Thoracic aorta (tissue), 2 donors: ENCODE data around the gene BCAT1. TPM values are rescaled to one million over a fixed set of nuclear protein-coding genes. Genes with fewer than 3 reads are reported as not detected.
"Not testable (repeated sequence)": the region's sequence is repeated elsewhere in the genome, so short reads cannot be mapped to it uniquely, and the experiment has no call there.

ENCODE experiments used
- ATAC-seq: fragments of 150-250 bp; one replicate; pipeline ENCODE4 v1.8.0; 2017; ENCODE audit warnings: low read depth; ENCODE audit not compliant: insufficient number of reproducible peaks, low FRiP score
- DNase-seq: peaks from one replicate; pipeline ENCODE4 v3.0.0-alpha.2; 2020; ENCODE audit warnings: low spot score
- H3K27ac ChIP-seq, 2 donors: fragments of 200-600 bp; sonication (generic); 1 replicate in 1 of 2; 2 replicates in 1 of 2; pipeline ENCODE4 v1.5.1; 2016; ENCODE audit warnings: mild to moderate bottlenecking in 2 of 2, moderate library complexity in 2 of 2
- H3K27me3 ChIP-seq: fragments of 200-600 bp; sonication (generic); replicated peaks from 2 replicates; pipeline ENCODE4 v1.6.0; 2016; ENCODE audit warnings: mild to moderate bottlenecking; ENCODE audit not compliant: insufficient read depth
- H3K36me3 ChIP-seq: fragments of 200-600 bp; sonication (generic); one replicate; pipeline ENCODE4 v1.5.1; 2016
- H3K4me1 ChIP-seq, 2 donors: fragments of 200-600 bp; sonication (generic); 1 replicate in 1 of 2; 2 replicates in 1 of 2; pipeline versions ENCODE4 v1.5.1 to v1.6.0; 2016; ENCODE audit warnings: low read depth in 2 of 2, mild to moderate bottlenecking in 1 of 2; ENCODE audit not compliant: control insufficient read depth in 1 of 2
- H3K4me3 ChIP-seq: fragments of 200-600 bp; sonication (generic); 2 replicates; pipeline ENCODE4 v1.5.1; 2016; ENCODE audit warnings: mild to moderate bottlenecking
- H3K9me3 ChIP-seq: fragments of 200-600 bp; sonication (generic); 2 replicates; pipeline ENCODE4 v1.5.1; 2016
- total RNA-seq, 2 donors: library from RNA; depleted of rRNA; stranded (reverse); fragments of >200 nt; gene quantifications; one replicate each; pipeline versions ENCODE4 v1.1.0 to v1.2.3, GENCODE V29; 2016
- TF ChIP-seq, protein P1 (sequence below): fragments of 200-600 bp; sonication (generic); IDR thresholded peaks from one replicate; pipeline ENCODE4 v1.5.1; 2019; ENCODE audit warnings: antibody characterized with exemption

BCAT1 gene
- total RNA-seq, 2 donors from 2014 or later, result 24.9 to 28.6 TPM

DNA sequence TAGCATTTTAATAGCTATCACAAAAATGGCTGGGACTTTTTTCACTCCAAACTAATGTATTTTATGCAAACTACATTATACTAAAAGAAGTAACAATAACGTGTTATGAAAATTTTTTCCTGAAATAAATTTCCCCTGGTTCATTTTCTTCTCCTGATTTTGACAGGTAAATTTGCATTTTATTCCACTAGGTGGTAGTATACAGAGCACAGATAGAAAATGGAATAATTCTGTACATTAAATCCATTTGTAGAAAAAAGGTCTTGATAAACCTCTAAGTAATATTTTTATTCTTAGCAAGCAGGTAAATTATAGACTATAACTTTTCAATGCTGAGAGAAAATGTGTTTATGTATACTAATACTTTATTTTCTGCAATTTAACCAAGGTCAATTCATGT lies 96.5 kb downstream of the BCAT1 start:
- no peaks in the 10 kb centered on the region for H3K27me3 ChIP-seq
- no peak for ATAC-seq
- H3K9me3 ChIP-seq, result no peaks in the 10 kb centered on the region
- DNase-seq, result no peak
- H3K27ac ChIP-seq, result no peak overlapping the region
- H3K4me1 ChIP-seq, result peaks cover 0 to 3% of the 10 kb centered on the region in 2 donors
- TF ChIP-seq, protein P1, sequence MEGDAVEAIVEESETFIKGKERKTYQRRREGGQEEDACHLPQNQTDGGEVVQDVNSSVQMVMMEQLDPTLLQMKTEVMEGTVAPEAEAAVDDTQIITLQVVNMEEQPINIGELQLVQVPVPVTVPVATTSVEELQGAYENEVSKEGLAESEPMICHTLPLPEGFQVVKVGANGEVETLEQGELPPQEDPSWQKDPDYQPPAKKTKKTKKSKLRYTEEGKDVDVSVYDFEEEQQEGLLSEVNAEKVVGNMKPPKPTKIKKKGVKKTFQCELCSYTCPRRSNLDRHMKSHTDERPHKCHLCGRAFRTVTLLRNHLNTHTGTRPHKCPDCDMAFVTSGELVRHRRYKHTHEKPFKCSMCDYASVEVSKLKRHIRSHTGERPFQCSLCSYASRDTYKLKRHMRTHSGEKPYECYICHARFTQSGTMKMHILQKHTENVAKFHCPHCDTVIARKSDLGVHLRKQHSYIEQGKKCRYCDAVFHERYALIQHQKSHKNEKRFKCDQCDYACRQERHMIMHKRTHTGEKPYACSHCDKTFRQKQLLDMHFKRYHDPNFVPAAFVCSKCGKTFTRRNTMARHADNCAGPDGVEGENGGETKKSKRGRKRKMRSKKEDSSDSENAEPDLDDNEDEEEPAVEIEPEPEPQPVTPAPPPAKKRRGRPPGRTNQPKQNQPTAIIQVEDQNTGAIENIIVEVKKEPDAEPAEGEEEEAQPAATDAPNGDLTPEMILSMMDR, result no peak
- H3K4me3 ChIP-seq, result no peak overlapping the region
- H3K36me3 ChIP-seq, result no peaks in the 10 kb centered on the region

DNA sequence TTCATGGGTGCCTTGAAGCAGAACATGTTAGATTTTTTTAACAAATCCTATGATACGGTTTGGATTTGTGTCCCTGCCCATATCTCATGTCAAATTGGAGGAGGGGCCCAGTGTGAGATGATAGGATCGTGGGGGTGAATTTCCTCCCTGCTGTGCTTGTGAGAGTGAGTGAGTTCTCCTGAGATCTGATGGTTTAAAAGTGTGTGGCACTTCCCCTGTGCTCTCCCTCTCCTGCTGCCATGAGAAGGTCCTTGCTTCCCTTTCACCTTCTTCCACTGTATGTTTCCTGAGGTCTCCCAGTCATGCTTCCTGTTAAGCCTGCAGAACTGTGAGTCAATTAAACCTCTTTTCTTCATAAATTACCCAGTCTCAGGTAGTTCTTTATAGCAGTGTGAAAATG lies 97.0 kb downstream of the BCAT1 start:
- not testable (repeated sequence) for DNase-seq, ATAC-seq, H3K9me3 ChIP-seq, H3K27me3 ChIP-seq, H3K4me3 ChIP-seq, H3K27ac ChIP-seq, H3K4me1 ChIP-seq, H3K36me3 ChIP-seq

DNA sequence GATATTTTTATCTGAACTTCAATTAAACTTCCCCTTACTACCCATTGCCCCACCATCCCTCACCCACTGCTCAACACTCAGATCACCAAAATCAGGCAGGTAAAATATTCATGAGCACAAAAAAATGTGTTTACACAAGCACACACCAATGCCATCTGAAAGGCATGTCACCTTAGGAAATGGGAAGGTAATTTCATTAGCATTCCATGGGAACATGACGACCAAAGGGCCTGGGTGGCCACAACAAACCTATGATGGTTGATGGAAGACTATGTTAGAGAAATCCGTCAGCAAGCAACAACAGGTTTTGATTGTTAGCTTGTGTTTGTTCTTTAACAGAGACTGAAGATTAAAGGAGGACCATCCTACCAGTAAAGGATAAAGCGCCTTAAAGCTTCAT lies 97.6 kb downstream of the BCAT1 start:
- DNase-seq (no peak), ATAC-seq (no peak)

DNA sequence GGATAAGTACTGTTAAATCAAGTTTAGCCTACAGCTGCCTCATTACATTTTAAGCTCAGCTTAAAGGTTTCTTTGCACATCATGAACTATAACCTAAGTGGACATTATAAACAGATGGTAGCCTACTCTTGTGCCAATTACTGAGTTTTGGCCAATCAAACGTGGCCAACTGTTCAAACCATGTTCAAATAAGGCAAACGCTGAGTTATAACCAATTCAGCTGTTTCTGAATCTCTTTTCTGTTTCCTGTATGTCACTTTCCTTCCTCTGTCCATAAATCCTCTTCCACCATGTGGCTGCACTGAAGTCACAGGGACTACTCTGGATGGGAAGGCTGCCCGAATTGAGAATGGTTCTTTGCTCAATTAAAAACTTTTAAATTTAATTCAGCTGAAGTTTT lies 98.4 kb downstream of the BCAT1 start:
- H3K4me1 ChIP-seq, result peaks cover 0 to 3% of the 10 kb centered on the region in 2 donors
- no peak overlapping the region for H3K4me3 ChIP-seq
- H3K27ac ChIP-seq, result no peak overlapping the region
- no peaks in the 10 kb centered on the region for H3K27me3 ChIP-seq
- H3K36me3 ChIP-seq, result no peaks in the 10 kb centered on the region
- no peak for ATAC-seq
- no peaks in the 10 kb centered on the region for H3K9me3 ChIP-seq
- TF ChIP-seq, protein P1, result no peak
- no peak for DNase-seq

More for the DNA sequence above, 97.6 kb downstream of the BCAT1 start:
- peaks cover 0 to 3% of the 10 kb centered on the region in 2 donors for H3K4me1 ChIP-seq
- H3K27ac ChIP-seq, result no peak overlapping the region
- no peaks in the 10 kb centered on the region for H3K36me3 ChIP-seq
- H3K9me3 ChIP-seq, result no peaks in the 10 kb centered on the region
- no peaks in the 10 kb centered on the region for H3K27me3 ChIP-seq
- no peak overlapping the region for H3K4me3 ChIP-seq
- TF ChIP-seq, protein P1, result no peak

DNA sequence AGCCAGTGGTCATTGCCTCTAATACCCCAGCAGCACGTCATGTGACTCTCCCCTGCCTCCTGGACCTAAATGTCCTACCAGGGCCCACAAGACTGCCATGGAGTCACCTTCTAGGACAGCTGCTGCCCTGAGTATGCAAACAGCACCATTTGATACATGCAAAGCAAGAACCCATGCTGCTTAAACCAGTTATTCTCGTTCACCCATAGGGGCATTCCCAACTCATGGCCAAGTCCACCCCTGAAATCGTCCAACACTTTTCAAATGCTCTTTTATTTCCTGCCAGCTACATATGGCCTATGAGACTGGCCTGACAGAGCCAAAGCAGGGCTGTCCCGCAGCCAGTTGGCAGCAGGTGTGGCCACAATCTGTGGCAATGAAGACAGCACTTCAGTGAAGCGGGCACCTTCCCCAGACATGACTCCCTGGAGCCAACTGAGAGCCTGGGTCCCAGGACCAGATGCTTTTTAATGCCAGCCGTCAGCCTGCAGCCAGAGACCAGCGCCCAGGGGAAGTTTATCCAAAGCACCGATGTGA lies 99.9 kb downstream of the BCAT1 start:
- no peaks in the 10 kb centered on the region for H3K9me3 ChIP-seq
- no peak overlapping the region for H3K4me3 ChIP-seq
- H3K36me3 ChIP-seq, result no peaks in the 10 kb centered on the region
- no peaks in the 10 kb centered on the region for H3K4me1 ChIP-seq
- DNase-seq, result no peak
- no peaks in the 10 kb centered on the region for H3K27me3 ChIP-seq
- H3K27ac ChIP-seq, result no peak overlapping the region
- ATAC-seq, result no peak
- TF ChIP-seq, protein P1, result no peak

DNA sequence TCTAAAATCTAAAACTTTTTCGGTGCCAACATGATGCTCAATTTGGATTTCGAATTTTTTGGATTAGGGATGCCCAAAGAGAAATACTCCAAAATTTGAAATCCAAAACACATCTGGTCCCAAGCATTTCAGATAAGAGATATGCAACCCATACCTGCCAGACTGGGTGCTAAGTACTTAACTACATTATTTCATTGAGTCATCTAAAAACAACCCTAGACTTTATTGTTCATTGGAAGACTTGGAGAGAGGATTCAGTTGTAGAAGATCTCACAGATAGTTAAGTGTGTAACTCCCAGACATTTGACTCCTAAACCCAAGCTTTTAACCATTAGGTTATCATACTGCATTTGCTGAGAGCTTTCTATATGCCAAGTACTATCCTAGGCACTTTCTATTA lies 102.2 kb downstream of the BCAT1 start:
- TF ChIP-seq, protein P1, result no peak
- no peaks in the 10 kb centered on the region for H3K9me3 ChIP-seq
- no peak overlapping the region for H3K27ac ChIP-seq
- DNase-seq (no peak), ATAC-seq (no peak)
- H3K4me3 ChIP-seq, result no peak overlapping the region
- H3K36me3 ChIP-seq, result no peaks in the 10 kb centered on the region
- H3K27me3 ChIP-seq, result no peaks in the 10 kb centered on the region
- no peaks in the 10 kb centered on the region for H3K4me1 ChIP-seq
